PC-9 (cell line): ENCODE results near the gene DDX23. TPM values are rescaled to one million over a fixed set of nuclear protein-coding genes. Genes with fewer than 3 reads are reported as not detected.
A peak's percentile ranks its signal among the peaks of the same experiment; 100 is the strongest.

Experiments used
- BruUV-seq: library from RNA; stranded (reverse); fragments of 400-500 nt; replicated peaks from 2 replicates; lab custom pipeline; 2021; lab: Mats Ljungman, UMichigan
- CTCF ChIA-PET: fragments of 300-600 bp; sonication (Branson Sonifier 250); formaldehyde crosslinking; loops from one replicate; lab custom pipeline; 2022; ENCODE audit warnings: antibody characterized with exemption; lab: Charles Lee
- POLR2A ChIA-PET: fragments of 300-600 bp; sonication (Branson Sonifier 250); formaldehyde crosslinking; loops from one replicate; lab custom pipeline; 2022; ENCODE audit warnings: antibody characterized with exemption; ENCODE audit not compliant: unreplicated experiment; lab: Charles Lee
- DNase-seq, 2 experiments: peaks; one replicate each; pipeline versions ENCODE4 v3.0.0 to v3.0.0-alpha.2; 2015 to 2022; ENCODE audit warnings: mixed read lengths in 1 of 2
- H2AFZ ChIP-seq: fragments of 200-600 bp; sonication (generic); 2 replicates; pipeline ENCODE4 v1.8.1; 2017; ENCODE audit warnings: antibody characterized with exemption
- H3F3A ChIP-seq: fragments of 200-600 bp; sonication (generic); 2 replicates; pipeline ENCODE4 v1.8.1; 2017; ENCODE audit warnings: antibody characterized with exemption, mild to moderate bottlenecking, low read depth; ENCODE audit not compliant: insufficient read depth
- H3K27ac ChIP-seq: fragments of 200-600 bp; sonication (generic); 2 replicates; pipeline ENCODE4 v1.6.1; 2016; ENCODE audit warnings: mixed run types
- H3K27me3 ChIP-seq: fragments of 200-600 bp; sonication (generic); 2 replicates; pipeline ENCODE4 v1.6.1; 2016; ENCODE audit warnings: low read depth, mixed run types; ENCODE audit not compliant: insufficient read depth
- H3K36me3 ChIP-seq: fragments of 200-600 bp; sonication (generic); 2 replicates; pipeline ENCODE4 v1.6.1; 2016; ENCODE audit warnings: low read depth, mixed run types
- H3K4me1 ChIP-seq: fragments of 200-600 bp; sonication (generic); replicated peaks from 2 replicates; pipeline ENCODE4 v1.6.1; 2016; ENCODE audit warnings: mixed run types; ENCODE audit not compliant: insufficient read depth
- H3K4me2 ChIP-seq: fragments of 200-600 bp; sonication (generic); 2 replicates; pipeline ENCODE4 v1.6.1; 2017; ENCODE audit warnings: mixed run types
- H3K4me3 ChIP-seq: fragments of 200-600 bp; sonication (generic); 2 replicates; pipeline ENCODE4 v1.6.1; 2016; ENCODE audit warnings: mixed run types
- H3K79me2 ChIP-seq: fragments of 200-600 bp; sonication (generic); 2 replicates; pipeline ENCODE4 v1.6.1; 2017; ENCODE audit warnings: low read depth, mixed run types
- H3K9me2 ChIP-seq: fragments of 200-600 bp; sonication (generic); 2 replicates; pipeline ENCODE4 v1.8.1; 2017; ENCODE audit warnings: mild to moderate bottlenecking; ENCODE audit not compliant: insufficient read depth
- H3K9me3 ChIP-seq: fragments of 200-600 bp; sonication (generic); 2 replicates; pipeline ENCODE4 v1.8.1; 2016; ENCODE audit warnings: low read depth; ENCODE audit not compliant: insufficient read depth
- H4K20me1 ChIP-seq: fragments of 200-600 bp; sonication (generic); 2 replicates; pipeline ENCODE4 v1.8.1; 2017; ENCODE audit not compliant: insufficient read depth
- EZH2 ChIP-seq: fragments of 200-600 bp; sonication (generic); IDR thresholded peaks from 2 replicates; pipeline ENCODE4 v1.8.0; 2017; ENCODE audit warnings: antibody characterized with exemption, low read depth
- intact Hi-C: fragments of 100-400 bp; cut with micrococcal nuclease; formaldehyde crosslinking; loops from one replicate; pipeline ENCODE4 v1.10.0; 2022; ENCODE audit not compliant: unreplicated experiment
- total RNA-seq: library from RNA; stranded (reverse); gene quantifications from 2 replicates; pipeline ENCODE4 v1.2.3, GENCODE V29; 2021
- TF ChIP-seq, protein P1 (sequence below): fragments of 200-600 bp; sonication (generic); conservative IDR thresholded peaks from 2 replicates; pipeline ENCODE4 v1.6.1; 2017; ENCODE audit warnings: mixed run types, antibody characterized with exemption, mild to moderate bottlenecking, moderate library complexity

The DDX23 gene
- total RNA-seq, 1 experiment from 2014 or later, result 91.4 TPM

DNA sequence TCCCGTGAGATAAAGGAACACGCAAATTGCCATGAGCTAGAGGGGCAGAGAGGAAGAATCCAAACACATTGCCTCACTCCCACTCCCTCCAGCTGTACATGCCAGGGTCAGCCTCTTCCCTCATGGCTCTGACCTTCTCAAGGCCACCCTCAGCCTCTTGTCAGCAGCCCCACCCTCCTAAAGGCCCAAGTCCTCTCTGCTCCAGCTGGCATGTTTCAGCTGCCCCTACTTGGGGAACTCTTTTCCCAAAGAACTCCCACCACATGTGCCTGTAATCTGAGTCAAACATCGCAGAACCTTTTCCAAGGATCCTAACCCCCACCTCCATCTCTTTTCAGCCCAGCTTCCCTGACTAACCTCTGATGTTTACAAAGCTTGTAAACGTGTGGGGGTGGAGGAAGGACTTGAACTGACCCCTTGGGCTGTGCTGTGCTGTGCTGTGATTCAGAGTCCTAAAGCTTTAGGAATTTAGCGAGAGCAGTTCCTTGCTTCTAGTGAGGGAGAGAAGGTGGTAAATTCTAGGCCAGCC is 41.0 kb downstream of the DDX23 start:
- Histone ChIP-seq H3K79me2 (no peaks in the 10 kb centered on the region), H3K36me3 (no peaks in the 10 kb centered on the region), H4K20me1 (no peaks in the 10 kb centered on the region), H3F3A (peaks cover 4% of the 10 kb centered on the region; the same call in 1 of the 2 replicates), H3K4me1 (peaks cover 13% of the 10 kb centered on the region), H3K9me2 (no peaks in the 10 kb centered on the region), H3K27me3 (no peaks in the 10 kb centered on the region), H3K4me2 (peak overlapping the region; percentile 16; the same call in 1 of the 2 replicates), H3K9me3 (no peaks in the 10 kb centered on the region), H3K4me3 (no peak overlapping the region), H2AFZ (no peak overlapping the region), H3K27ac (no peak overlapping the region)
- no TSS peak for BruUV-seq
- DNase-seq, result peak in 1 of 2 experiments; percentile 67
- ChIA-PET POLR2A (no interaction called here), CTCF (no interaction called here)
- intact Hi-C loops, result no loop called here
- TF ChIP-seq EZH2, result no peak
- TF ChIP-seq, protein P1, sequence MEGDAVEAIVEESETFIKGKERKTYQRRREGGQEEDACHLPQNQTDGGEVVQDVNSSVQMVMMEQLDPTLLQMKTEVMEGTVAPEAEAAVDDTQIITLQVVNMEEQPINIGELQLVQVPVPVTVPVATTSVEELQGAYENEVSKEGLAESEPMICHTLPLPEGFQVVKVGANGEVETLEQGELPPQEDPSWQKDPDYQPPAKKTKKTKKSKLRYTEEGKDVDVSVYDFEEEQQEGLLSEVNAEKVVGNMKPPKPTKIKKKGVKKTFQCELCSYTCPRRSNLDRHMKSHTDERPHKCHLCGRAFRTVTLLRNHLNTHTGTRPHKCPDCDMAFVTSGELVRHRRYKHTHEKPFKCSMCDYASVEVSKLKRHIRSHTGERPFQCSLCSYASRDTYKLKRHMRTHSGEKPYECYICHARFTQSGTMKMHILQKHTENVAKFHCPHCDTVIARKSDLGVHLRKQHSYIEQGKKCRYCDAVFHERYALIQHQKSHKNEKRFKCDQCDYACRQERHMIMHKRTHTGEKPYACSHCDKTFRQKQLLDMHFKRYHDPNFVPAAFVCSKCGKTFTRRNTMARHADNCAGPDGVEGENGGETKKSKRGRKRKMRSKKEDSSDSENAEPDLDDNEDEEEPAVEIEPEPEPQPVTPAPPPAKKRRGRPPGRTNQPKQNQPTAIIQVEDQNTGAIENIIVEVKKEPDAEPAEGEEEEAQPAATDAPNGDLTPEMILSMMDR, result no peak

GRCh38 chr12:48807981-48808380 is 44.0 kb downstream of the DDX23 start:
- CTCF ChIA-PET, result no interaction called here

GRCh38 chr12:48803675-48804074 is 48.3 kb downstream of the DDX23 start:
- DNase-seq, result no peak
- H2AFZ ChIP-seq, result no peak overlapping the region
- no TSS peak for BruUV-seq
- no peaks in the 10 kb centered on the region for H3K36me3 ChIP-seq
- H3K4me1 ChIP-seq, result no peaks in the 10 kb centered on the region
- no peaks in the 10 kb centered on the region; the same call in 1 of the 2 replicates for H3F3A ChIP-seq
- H3K27ac ChIP-seq, result no peak overlapping the region
- CTCF ChIA-PET, result interaction anchor here (0.6 kb wide), 1 partner anchor 50 kb away, joined by 13 read pairs; no protein-coding TSS in a partner anchor
- intact Hi-C loops, result no loop called here
- no peaks in the 10 kb centered on the region for H4K20me1 ChIP-seq
- no peaks in the 10 kb centered on the region for H3K9me2 ChIP-seq
- no peaks in the 10 kb centered on the region for H3K27me3 ChIP-seq
- TF ChIP-seq, protein P1, result no peak
- no peak for TF ChIP-seq EZH2
- no peaks in the 10 kb centered on the region for H3K79me2 ChIP-seq
- POLR2A ChIA-PET, result no interaction called here
- H3K4me3 ChIP-seq, result no peak overlapping the region
- no peaks in the 10 kb centered on the region for H3K9me3 ChIP-seq
- no peak overlapping the region for H3K4me2 ChIP-seq

More at GRCh38 chr12:48807981-48808380, 44.0 kb downstream of the DDX23 start:
- Histone ChIP-seq H3K79me2 (no peaks in the 10 kb centered on the region), H3K9me3 (no peaks in the 10 kb centered on the region), H3K4me1 (peaks cover 9% of the 10 kb centered on the region), H3K9me2 (no peaks in the 10 kb centered on the region), H2AFZ (no peak overlapping the region), H3K27ac (no peak overlapping the region), H3K4me2 (no peak overlapping the region), H3F3A (no peaks in the 10 kb centered on the region; the same call in 1 of the 2 replicates), H4K20me1 (no peaks in the 10 kb centered on the region), H3K4me3 (no peak overlapping the region), H3K27me3 (no peaks in the 10 kb centered on the region), H3K36me3 (no peaks in the 10 kb centered on the region)
- POLR2A ChIA-PET, result no interaction called here
- no TSS peak for BruUV-seq
- TF ChIP-seq EZH2, result no peak
- TF ChIP-seq, protein P1, result no peak
- intact Hi-C loops, result no loop called here
- DNase-seq, result no peak
